Adipocyte (in vitro differentiated cells): ENCODE results near the gene ARIH2.

Experiments used
- DNase-seq: peaks from one replicate; pipeline ENCODE4 v3.0.0-alpha.2; 2015; ENCODE audit warnings: low read depth
- H3K27me3 ChIP-seq: replicated peaks from 2 replicates; pipeline ENCODE4 v1.7.0; 2013; ENCODE audit warnings: mild to moderate bottlenecking, low read length, moderate library complexity; ENCODE audit not compliant: control insufficient read depth, insufficient read depth
- H3K36me3 ChIP-seq: 2 replicates; pipeline ENCODE4 v1.7.0; 2013; ENCODE audit warnings: low read length, mild to moderate bottlenecking, moderate library complexity; ENCODE audit not compliant: control insufficient read depth, insufficient read depth, severe bottlenecking
- H3K4me1 ChIP-seq: 2 replicates; pipeline ENCODE4 v1.7.0; 2013; ENCODE audit warnings: mild to moderate bottlenecking, low read length, moderate library complexity; ENCODE audit not compliant: control insufficient read depth, insufficient read depth
- H3K4me3 ChIP-seq: 2 replicates; pipeline ENCODE4 v1.7.0; 2013; ENCODE audit warnings: mild to moderate bottlenecking, low read length, moderate library complexity
- H3K9ac ChIP-seq: 2 replicates; pipeline ENCODE4 v1.7.0; 2013; ENCODE audit warnings: mild to moderate bottlenecking, low read length, moderate library complexity
- H3K9me3 ChIP-seq: 2 replicates; pipeline ENCODE4 v1.7.0; 2013; ENCODE audit warnings: mild to moderate bottlenecking, low read length, moderate library complexity; ENCODE audit not compliant: control insufficient read depth

ARIH2 gene

GRCh38 chr3:48931944-48932580 lies 13.4 kb downstream of the ARIH2 start:
- DNase-seq, result no peak
- Histone ChIP-seq H3K36me3 (peaks cover 48% of the 10 kb centered on the region), H3K4me1 (peaks cover 45% of the 10 kb centered on the region), H3K4me3 (no peak overlapping the region), H3K9ac (no peak overlapping the region), H3K27me3 (no peaks in the 10 kb centered on the region), H3K9me3 (no peaks in the 10 kb centered on the region)

GRCh38 chr3:48934333-48934991 lies 15.8 kb downstream of the ARIH2 start:
- no peaks in the 10 kb centered on the region for H3K9me3 ChIP-seq
- peaks cover 27% of the 10 kb centered on the region for H3K4me1 ChIP-seq
- no peak overlapping the region for H3K9ac ChIP-seq
- peaks cover 34% of the 10 kb centered on the region for H3K36me3 ChIP-seq
- DNase-seq, result no peak
- no peaks in the 10 kb centered on the region for H3K27me3 ChIP-seq
- no peak overlapping the region for H3K4me3 ChIP-seq

- peaks cover 18% of the 10 kb centered on the region for H3K4me1 ChIP-seq
- H3K27me3 ChIP-seq, result no peaks in the 10 kb centered on the region
- no peak for DNase-seq
- H3K9ac ChIP-seq, result no peak overlapping the region
- H3K4me3 ChIP-seq, result no peak overlapping the region
- peaks cover 32% of the 10 kb centered on the region for H3K36me3 ChIP-seq
- H3K9me3 ChIP-seq, result no peaks in the 10 kb centered on the region
Measured at GRCh38 chr3:48935530-48935929, 16.9 kb downstream of the ARIH2 start.

- Histone ChIP-seq H3K4me3 (no peak overlapping the region), H3K36me3 (peaks cover 32% of the 10 kb centered on the region), H3K4me1 (peaks cover 4% of the 10 kb centered on the region), H3K9ac (no peak overlapping the region), H3K27me3 (no peaks in the 10 kb centered on the region), H3K9me3 (no peaks in the 10 kb centered on the region)
- peak; percentile 25 for DNase-seq
Measured at GRCh38 chr3:48938156-48938555, 19.5 kb downstream of the ARIH2 start.

GRCh38 chr3:48938689-48939088 lies 20.0 kb downstream of the ARIH2 start:
- Histone ChIP-seq H3K4me1 (peaks cover 4% of the 10 kb centered on the region), H3K4me3 (no peak overlapping the region), H3K36me3 (peaks cover 31% of the 10 kb centered on the region), H3K27me3 (no peaks in the 10 kb centered on the region), H3K9ac (no peak overlapping the region), H3K9me3 (no peaks in the 10 kb centered on the region)
- no peak for DNase-seq

GRCh38 chr3:48945432-48945831 lies 26.8 kb downstream of the ARIH2 start:
- Histone ChIP-seq H3K36me3 (peaks cover 4% of the 10 kb centered on the region), H3K27me3 (no peaks in the 10 kb centered on the region), H3K4me3 (no peak overlapping the region), H3K9me3 (no peaks in the 10 kb centered on the region), H3K4me1 (peaks cover 7% of the 10 kb centered on the region), H3K9ac (no peak overlapping the region)
- no peak for DNase-seq

- Histone ChIP-seq H3K9ac (no peak overlapping the region), H3K36me3 (peaks cover 4% of the 10 kb centered on the region), H3K4me3 (no peak overlapping the region), H3K4me1 (peaks cover 8% of the 10 kb centered on the region), H3K27me3 (no peaks in the 10 kb centered on the region), H3K9me3 (no peaks in the 10 kb centered on the region)
- no peak for DNase-seq
Measured at GRCh38 chr3:48945891-48946549, 27.4 kb downstream of the ARIH2 start.

GRCh38 chr3:48949376-48949717 lies 30.7 kb downstream of the ARIH2 start:
- Histone ChIP-seq H3K9ac (no peak overlapping the region), H3K27me3 (no peaks in the 10 kb centered on the region), H3K9me3 (no peaks in the 10 kb centered on the region), H3K4me1 (peaks cover 8% of the 10 kb centered on the region), H3K36me3 (peaks cover 9% of the 10 kb centered on the region), H3K4me3 (no peak overlapping the region)
- no peak for DNase-seq

- H3K9ac ChIP-seq, result no peak overlapping the region
- no peaks in the 10 kb centered on the region for H3K27me3 ChIP-seq
- no peak overlapping the region for H3K4me3 ChIP-seq
- no peak for DNase-seq
- H3K9me3 ChIP-seq, result no peaks in the 10 kb centered on the region
- H3K4me1 ChIP-seq, result peaks cover 8% of the 10 kb centered on the region
- H3K36me3 ChIP-seq, result peaks cover 10% of the 10 kb centered on the region
Measured at GRCh38 chr3:48950051-48950450, 31.4 kb downstream of the ARIH2 start.

GRCh38 chr3:48951764-48952163 lies 33.1 kb downstream of the ARIH2 start:
- Histone ChIP-seq H3K9ac (no peak overlapping the region), H3K4me3 (no peak overlapping the region), H3K9me3 (no peaks in the 10 kb centered on the region), H3K27me3 (no peaks in the 10 kb centered on the region), H3K4me1 (peaks cover 8% of the 10 kb centered on the region), H3K36me3 (peaks cover 9% of the 10 kb centered on the region)
- no peak for DNase-seq

GRCh38 chr3:48952510-48953118 lies 34.0 kb downstream of the ARIH2 start:
- H3K4me3 ChIP-seq, result no peak overlapping the region
- DNase-seq, result no peak

More at GRCh38 chr3:48952510-48953118, 34.0 kb downstream of the ARIH2 start:
- H3K4me1 ChIP-seq, result peaks cover 8% of the 10 kb centered on the region
- H3K9me3 ChIP-seq, result no peaks in the 10 kb centered on the region
- H3K27me3 ChIP-seq, result no peaks in the 10 kb centered on the region
- no peak overlapping the region for H3K9ac ChIP-seq
- H3K36me3 ChIP-seq, result peaks cover 10% of the 10 kb centered on the region
